Activated CD8-positive, alpha-beta memory T cell treated with anti-CD3 and anti-CD28 coated beads for 24 hours (primary cell): ENCODE results near the gene TPM2.

Source experiments
- DNase-seq: peaks from one replicate; pipeline ENCODE4 v3.0.0-alpha.2; 2020

TPM2 gene

DNA sequence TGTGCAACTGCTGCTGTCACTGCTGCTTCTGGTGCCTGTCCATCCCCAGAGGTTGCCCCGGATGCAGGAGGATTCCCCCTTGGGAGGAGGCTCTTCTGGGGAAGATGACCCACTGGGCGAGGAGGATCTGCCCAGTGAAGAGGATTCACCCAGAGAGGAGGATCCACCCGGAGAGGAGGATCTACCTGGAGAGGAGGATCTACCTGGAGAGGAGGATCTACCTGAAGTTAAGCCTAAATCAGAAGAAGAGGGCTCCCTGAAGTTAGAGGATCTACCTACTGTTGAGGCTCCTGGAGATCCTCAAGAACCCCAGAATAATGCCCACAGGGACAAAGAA lies 15.7 kb downstream of the TPM2 start:
- no peak for DNase-seq

GRCh38 chr9:35673132-35674024 lies 16.3 kb downstream of the TPM2 start, which contains the start of gene CA9:
CA9 (plus strand) TSS chr9:35673928; CDS start chr9:35673960, 32 bp downstream.
- no peak for DNase-seq

GRCh38 chr9:35669331-35670145 lies 20.2 kb downstream of the TPM2 start:
- no peak for DNase-seq

DNA sequence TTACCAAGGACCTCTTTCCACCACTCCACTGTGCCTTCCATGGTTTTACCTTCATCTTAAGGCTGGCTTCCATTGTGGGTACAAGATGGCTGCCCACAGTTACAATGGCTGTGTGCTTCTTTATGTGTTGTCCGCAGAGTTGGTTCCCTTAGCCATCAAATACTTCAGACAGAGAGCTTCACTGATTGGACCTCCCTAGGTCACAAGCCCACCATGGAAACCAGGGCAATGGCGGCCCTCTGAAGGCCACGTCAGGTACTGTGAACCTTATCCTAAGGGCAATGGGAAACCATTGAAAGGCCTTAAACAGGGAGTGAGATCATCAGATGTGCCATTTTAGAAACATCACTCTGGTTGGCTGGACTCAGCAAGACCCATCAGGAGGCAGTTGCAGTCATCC lies 21.8 kb downstream of the TPM2 start:
- DNase-seq: no peak

DNA sequence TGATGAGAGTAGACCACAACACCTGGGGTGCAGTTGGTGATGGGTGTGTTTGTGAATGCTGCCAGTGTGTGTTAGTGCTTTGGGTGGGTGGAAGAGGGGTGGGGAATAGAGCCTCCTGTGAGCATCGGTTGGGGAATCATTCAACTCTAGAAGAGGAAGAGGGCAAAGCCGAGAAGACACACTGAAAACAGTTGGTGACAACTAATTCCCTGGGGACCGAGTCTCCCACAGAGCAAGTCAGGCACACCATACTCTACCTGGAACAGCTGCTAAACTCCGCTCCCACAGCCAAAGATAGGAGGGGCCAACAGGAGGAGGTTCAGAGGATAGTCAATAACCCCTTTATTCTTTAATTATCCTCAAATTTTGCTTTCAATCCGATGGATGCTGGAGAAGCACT lies 23.2 kb downstream of the TPM2 start:
- no peak for DNase-seq

- DNase-seq: no peak
Observed at GRCh38 chr9:35666045-35666444, 23.7 kb downstream of the TPM2 start.

DNA sequence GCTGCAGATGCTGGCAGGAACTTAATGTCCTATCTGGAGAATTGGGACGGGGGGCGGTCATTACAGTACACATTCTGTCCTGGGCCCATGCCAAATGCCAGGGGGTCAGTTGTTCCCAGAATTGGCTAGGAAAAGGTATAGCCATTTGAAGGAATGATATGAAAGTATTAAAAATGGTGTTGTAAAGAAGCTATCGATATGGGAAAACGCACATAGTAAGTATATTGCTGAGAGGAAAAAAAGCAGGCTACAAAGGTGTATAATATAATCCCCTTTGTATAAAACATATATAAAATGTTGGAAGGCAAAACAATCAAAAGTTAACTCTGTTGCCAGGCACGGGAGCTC lies 24.3 kb downstream of the TPM2 start:
- DNase-seq: no peak

DNA sequence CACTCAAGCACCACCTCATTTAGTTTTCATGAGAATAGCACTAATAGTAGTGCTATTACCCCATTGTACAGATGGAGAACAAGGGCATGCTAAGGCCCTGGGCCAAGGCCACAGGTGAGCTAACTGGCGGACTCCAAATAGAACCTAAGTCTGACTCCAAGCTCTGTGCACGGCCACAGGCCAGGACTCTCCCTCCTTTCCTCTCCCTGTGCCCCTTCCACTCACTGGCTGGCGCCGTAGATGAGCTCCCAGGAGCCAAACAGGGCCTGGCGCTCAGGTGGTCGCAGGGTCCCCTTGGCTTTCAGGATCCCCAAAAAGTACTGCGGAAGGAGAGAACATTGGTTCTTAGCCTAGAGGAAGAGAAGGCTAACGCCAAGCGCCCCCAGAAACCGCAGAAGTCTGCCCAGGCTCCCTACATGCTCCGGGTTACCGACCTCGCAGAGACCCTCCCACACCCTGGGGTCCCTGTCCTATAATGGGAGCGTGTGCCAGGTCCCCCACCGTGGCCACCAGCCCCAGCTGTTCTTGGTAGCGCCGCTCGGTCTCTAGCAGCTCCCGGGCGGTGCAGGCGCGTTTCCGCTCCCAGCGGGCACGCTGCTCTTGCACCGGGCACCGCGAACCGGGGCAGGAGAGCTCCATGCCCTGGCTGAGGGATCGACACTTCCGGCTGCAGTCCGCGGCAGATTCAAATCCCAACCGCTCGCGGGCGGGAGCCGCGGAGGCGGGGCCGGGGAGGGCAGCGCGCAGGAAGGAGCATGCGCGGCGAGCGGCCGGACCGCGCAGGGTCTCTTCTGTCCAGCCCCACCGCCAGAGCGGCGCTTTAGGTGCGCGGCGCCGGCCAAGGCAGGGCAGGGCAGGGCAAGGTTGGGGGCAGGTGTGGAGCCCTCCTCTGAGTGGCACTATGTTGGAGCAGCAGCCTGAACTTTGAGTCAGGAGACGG lies 24.9 kb downstream of the TPM2 start, which contains the start of gene ARHGEF39:
ARHGEF39 (minus strand) TSS at position 665 of the 940 bp plus-strand sequence; CDS start at position 639, 26 bp downstream.
- peak; percentile 88 for DNase-seq

- DNase-seq: no peak
Observed at GRCh38 chr9:35662437-35662836, 27.3 kb downstream of the TPM2 start.

GRCh38 chr9:35661756-35662350 lies 27.9 kb downstream of the TPM2 start:
- no peak for DNase-seq

GRCh38 chr9:35660966-35661415 lies 28.7 kb downstream of the TPM2 start:
- DNase-seq: no peak

DNA sequence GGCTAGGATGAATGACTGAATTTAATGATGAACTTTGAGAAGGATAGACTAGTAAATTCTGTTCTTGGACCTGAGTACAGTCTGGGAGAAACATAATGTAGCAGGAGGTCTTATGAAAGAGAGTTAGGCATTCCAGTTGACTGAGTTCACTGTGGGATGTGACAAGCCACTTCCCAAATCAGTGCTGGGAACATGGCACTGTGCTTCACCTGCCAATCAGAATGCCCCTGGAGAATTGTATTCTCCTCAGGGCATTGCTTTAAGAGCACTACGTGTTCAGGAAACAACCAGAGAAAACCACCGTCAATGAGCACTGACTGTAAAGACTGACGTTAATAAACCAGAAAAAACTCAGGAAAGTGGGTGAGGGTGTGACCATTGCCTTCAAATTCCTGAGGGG lies 30.4 kb downstream of the TPM2 start:
- no peak for DNase-seq

GRCh38 chr9:35658968-35659220 lies 30.8 kb downstream of the TPM2 start:
- no peak for DNase-seq

DNA sequence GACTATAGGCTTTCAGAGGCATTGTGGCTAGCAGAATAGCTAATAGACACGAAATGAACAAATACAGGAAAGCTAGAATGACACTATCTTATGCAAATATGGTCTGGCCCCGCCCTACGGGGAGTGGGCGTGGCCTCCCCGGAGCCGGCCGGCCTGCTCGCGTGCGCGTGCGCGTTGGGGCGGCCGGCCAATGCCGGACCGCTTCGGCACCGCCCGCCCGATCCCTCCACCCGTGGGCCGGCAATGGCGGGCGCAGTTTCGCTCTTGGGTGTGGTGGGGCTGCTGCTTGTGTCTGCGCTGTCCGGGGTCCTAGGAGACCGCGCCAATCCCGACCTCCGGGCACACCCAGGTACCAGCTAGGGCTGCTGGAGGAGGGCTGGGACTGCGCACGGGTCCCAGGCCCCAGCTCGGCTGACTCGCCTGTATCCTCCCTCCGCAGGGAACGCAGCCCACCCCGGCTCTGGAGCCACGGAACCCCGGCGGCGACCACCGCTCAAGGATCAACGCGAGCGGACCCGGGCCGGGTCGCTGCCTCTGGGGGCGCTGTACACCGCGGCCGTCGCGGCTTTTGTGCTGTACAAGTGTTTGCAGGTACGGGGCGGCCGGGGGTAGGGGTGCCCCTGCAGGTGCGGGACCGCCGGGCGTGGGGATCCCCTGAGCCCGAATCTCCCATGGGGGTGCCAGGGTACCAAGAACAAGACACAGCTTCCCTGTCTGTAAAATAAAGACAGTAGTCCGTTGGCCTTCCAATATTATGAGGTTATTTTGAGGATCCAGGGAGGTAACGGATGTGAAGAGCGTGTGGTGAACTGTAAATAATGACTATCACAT lies 31.4 kb downstream of the TPM2 start, which contains the start of gene CCDC107:
CCDC107 (plus strand) TSS at position 156 of the 831 bp plus-strand sequence; CDS start at position 244, 88 bp downstream.
- peak; percentile 94 for DNase-seq

- peak; percentile 94 for DNase-seq
Observed at GRCh38 chr9:35657546-35658136, 32.1 kb downstream of the TPM2 start, which contains the start of gene RMRP. RMRP (minus strand) TSS chr9:35658019.

- DNase-seq: no peak
Observed at GRCh38 chr9:35656831-35657545, 32.7 kb downstream of the TPM2 start.

GRCh38 chr9:35656348-35656747 lies 33.4 kb downstream of the TPM2 start:
- DNase-seq: no peak

DNA sequence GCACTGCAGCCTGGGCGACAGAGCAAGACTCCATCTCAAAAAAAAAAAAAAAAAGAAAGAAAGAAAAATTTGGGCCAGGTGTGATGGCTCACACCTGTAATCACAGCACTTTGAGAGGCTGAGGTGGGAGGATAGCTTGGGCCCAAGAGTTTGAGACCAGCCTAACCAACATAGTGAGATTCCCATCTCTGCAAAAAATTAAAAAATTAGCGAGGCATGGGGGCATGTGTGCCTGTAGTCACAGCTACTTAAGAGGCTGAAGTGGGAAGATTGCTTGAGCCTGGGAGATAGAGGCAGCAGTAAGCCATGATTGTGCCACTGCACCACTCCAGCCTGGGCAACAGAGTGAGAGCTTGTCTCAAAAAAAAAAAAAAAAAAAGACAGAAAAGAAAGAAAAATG lies 36.1 kb downstream of the TPM2 start:
- no peak for DNase-seq

DNA sequence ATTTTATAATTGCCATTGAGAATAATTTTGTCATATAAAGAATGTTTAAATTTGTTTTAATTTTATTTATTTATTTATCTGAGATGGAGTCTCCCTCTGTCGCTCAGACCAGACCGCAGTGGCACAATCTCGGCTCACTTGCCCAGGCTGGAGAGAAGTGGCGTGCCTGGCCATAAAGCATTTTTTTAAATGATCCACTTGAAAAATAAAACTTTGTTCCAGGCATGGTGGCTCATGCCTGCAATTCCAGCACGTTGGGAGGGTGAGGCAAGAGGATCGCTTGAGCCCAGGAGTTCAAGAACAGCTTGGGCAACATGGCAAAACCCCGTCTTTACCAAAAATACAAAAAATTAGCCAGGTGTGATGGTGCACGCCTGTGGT lies 36.9 kb downstream of the TPM2 start:
- DNase-seq: no peak
